HepG2 (cell line): ENCODE measurements around the gene OR1S2.

Source experiments
- HIVEP1 ChIP-seq: sonication (generic); formaldehyde crosslinking; IDR thresholded peaks from 2 replicates; pipeline ENCODE4 v1.4.0; 2020; ENCODE audit warnings: mild to moderate bottlenecking, missing genetic modification reagents
- KDM1A ChIP-seq: IDR thresholded peaks from 2 replicates; pipeline ENCODE4 v1.6.1; 2016; ENCODE audit warnings: missing compliant biosample characterization
- TRIM24 ChIP-seq: sonication (generic); formaldehyde crosslinking; IDR thresholded peaks from 2 replicates; pipeline ENCODE4 v1.8.0; 2022; ENCODE audit warnings: mild to moderate bottlenecking, missing genetic modification reagents
- ZNF3 ChIP-seq: IDR thresholded peaks from 2 replicates; pipeline ENCODE4 v1.7.0; 2017; ENCODE audit warnings: inconsistent platforms
- ZNF629 ChIP-seq: sonication (generic); formaldehyde crosslinking; conservative IDR thresholded peaks from 2 replicates; pipeline ENCODE4 v1.5.0; 2020; ENCODE audit warnings: missing genetic modification reagents
- ZNF839 ChIP-seq: sonication (generic); formaldehyde crosslinking; IDR thresholded peaks from 2 replicates; pipeline ENCODE4 v1.4.0; 2020; ENCODE audit warnings: missing genetic modification reagents, mild to moderate bottlenecking, borderline replicate concordance
- TF ChIP-seq, protein P1 (sequence below): sonication (generic); formaldehyde crosslinking; IDR thresholded peaks from 2 replicates; pipeline ENCODE4 v1.5.0; 2020; ENCODE audit warnings: mild to moderate bottlenecking, missing genetic modification reagents, moderate library complexity
- TF ChIP-seq, protein P2 (sequence below): IDR thresholded peaks from 2 replicates; pipeline ENCODE4 v1.6.1; 2012; ENCODE audit warnings: inconsistent platforms

DNA sequence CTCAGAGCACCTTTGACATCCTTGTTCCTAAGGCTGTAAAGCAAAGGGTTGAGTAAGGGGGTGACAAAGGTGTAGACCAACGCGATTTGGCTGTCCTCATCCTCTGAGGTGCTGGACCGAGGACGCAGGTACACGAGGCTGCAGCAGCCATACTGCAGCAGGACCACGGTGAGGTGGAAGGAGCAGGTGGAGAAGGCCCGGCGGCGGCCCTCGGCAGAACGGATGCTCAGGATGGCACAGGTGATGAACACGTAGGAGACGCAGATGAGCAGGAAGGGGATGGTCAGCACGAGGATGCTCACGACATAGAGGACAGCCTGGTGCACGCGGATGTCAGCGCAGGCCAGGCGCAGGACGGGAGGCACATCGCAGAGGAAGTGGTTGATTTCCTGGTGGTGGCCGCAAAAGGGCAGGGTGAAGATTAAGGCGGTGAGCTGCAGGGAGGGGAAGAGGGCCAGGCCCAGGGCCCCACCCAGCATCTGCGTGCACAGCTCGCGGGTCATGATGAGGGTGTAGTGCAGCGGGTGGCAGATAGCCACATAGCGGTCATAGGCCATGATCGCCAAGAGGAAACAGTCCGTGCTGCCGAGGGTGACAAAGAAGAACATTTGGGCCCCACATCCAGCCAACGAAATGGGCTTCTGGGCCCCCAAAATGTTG is 24.1 kb upstream of the OR1S2 start:
- TF ChIP-seq HIVEP1 (CRISPR knock-in tag): no peak
- TF ChIP-seq, protein P1, sequence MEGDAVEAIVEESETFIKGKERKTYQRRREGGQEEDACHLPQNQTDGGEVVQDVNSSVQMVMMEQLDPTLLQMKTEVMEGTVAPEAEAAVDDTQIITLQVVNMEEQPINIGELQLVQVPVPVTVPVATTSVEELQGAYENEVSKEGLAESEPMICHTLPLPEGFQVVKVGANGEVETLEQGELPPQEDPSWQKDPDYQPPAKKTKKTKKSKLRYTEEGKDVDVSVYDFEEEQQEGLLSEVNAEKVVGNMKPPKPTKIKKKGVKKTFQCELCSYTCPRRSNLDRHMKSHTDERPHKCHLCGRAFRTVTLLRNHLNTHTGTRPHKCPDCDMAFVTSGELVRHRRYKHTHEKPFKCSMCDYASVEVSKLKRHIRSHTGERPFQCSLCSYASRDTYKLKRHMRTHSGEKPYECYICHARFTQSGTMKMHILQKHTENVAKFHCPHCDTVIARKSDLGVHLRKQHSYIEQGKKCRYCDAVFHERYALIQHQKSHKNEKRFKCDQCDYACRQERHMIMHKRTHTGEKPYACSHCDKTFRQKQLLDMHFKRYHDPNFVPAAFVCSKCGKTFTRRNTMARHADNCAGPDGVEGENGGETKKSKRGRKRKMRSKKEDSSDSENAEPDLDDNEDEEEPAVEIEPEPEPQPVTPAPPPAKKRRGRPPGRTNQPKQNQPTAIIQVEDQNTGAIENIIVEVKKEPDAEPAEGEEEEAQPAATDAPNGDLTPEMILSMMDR (CRISPR knock-in tag): no peak
- TF ChIP-seq ZNF839 (CRISPR knock-in tag): no peak
- no peak for TF ChIP-seq TRIM24 (CRISPR knock-in tag)
- no peak for TF ChIP-seq ZNF3 (CRISPR knock-in tag)
- no peak for TF ChIP-seq KDM1A (CRISPR knock-in tag)
- TF ChIP-seq, protein P2, sequence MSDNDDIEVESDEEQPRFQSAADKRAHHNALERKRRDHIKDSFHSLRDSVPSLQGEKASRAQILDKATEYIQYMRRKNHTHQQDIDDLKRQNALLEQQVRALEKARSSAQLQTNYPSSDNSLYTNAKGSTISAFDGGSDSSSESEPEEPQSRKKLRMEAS: no peak
- no peak for TF ChIP-seq ZNF629 (CRISPR knock-in tag)
